Cardiac muscle cell (in vitro differentiated cells and primary cell): ENCODE measurements around the gene TMEM187. TPM values are rescaled to one million over a fixed set of nuclear protein-coding genes. Genes with fewer than 3 reads are reported as not detected.

Source experiments
- DNase-seq, 2 donors: peaks; one replicate each; pipeline versions ENCODE4 v3.0.0 to v3.0.0-alpha.2; 2010 to 2017; ENCODE audit warnings: low read depth in 1 of 2, low spot score in 1 of 2
- H3K27ac ChIP-seq: fragments of 200-600 bp; sonication (generic); 2 replicates; pipeline ENCODE4 v1.5.1; 2016
- H3K27me3 ChIP-seq: fragments of 200-600 bp; sonication (generic); 2 replicates; pipeline ENCODE4 v1.6.0; 2016; ENCODE audit warnings: control low read depth
- H3K36me3 ChIP-seq: fragments of 200-600 bp; sonication (generic); 2 replicates; pipeline ENCODE4 v1.5.1; 2016; ENCODE audit warnings: control low read depth
- H3K4me1 ChIP-seq: fragments of 200-600 bp; sonication (generic); 2 replicates; pipeline ENCODE4 v1.8.1; 2017; ENCODE audit warnings: low read depth, mild to moderate bottlenecking, mixed run types
- H3K4me3 ChIP-seq: fragments of 200-600 bp; sonication (generic); 2 replicates; pipeline ENCODE4 v1.5.1; 2016; ENCODE audit warnings: mild to moderate bottlenecking
- H3K9me3 ChIP-seq: fragments of 200-600 bp; sonication (generic); 2 replicates; pipeline ENCODE4 v1.5.1; 2017; ENCODE audit warnings: low read depth, mild to moderate bottlenecking, control low read depth
- polyA plus RNA-seq: library from polyadenylated mRNA; unstranded; fragments of >200 nt; fragmentation: Nextera tagmentation; extraction: Ambion mirVana; gene quantifications from 2 replicates; pipeline ENCODE4 v1.2.1, GENCODE V29; 2016
- total RNA-seq: library from RNA; depleted of rRNA; stranded (reverse); fragments of >200 nt; gene quantifications from 2 replicates; pipeline ENCODE4 v1.2.3, GENCODE V29; 2016
- TF ChIP-seq, protein P1 (sequence below): IDR thresholded peaks from 2 replicates; pipeline ENCODE4 v1.5.1; 2012; ENCODE audit warnings: low read depth, mild to moderate bottlenecking, low read length

TMEM187 gene
- total and polyA plus RNA-seq, 2 experiments from 2014 or later, result 12.9 TPM

DNA sequence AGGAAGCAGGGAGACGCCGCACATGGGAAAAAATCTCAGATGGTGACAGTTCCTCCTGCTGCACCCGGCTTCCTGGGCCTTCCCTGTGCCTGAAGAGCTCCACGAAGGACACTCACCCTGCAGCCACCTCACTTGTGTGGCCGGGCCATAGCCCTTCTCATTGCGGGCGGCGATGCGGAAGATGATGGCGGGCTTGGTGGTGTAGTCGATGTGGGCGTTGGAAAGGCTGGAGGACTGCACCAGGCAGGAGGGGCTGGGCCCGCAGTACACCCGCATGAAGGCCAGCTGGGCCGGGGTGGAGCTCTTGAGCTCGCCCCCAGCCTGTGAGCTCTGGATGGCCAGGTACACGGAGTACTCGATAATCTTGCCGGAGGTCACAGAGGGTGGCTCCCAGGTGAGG lies 22.4 kb upstream of the TMEM187 start:
- DNase-seq, result no peak
- H3K36me3 ChIP-seq, result peaks cover 3% of the 10 kb centered on the region
- H3K4me3 ChIP-seq, result no peak overlapping the region
- H3K27me3 ChIP-seq, result no peaks in the 10 kb centered on the region
- TF ChIP-seq, protein P1, sequence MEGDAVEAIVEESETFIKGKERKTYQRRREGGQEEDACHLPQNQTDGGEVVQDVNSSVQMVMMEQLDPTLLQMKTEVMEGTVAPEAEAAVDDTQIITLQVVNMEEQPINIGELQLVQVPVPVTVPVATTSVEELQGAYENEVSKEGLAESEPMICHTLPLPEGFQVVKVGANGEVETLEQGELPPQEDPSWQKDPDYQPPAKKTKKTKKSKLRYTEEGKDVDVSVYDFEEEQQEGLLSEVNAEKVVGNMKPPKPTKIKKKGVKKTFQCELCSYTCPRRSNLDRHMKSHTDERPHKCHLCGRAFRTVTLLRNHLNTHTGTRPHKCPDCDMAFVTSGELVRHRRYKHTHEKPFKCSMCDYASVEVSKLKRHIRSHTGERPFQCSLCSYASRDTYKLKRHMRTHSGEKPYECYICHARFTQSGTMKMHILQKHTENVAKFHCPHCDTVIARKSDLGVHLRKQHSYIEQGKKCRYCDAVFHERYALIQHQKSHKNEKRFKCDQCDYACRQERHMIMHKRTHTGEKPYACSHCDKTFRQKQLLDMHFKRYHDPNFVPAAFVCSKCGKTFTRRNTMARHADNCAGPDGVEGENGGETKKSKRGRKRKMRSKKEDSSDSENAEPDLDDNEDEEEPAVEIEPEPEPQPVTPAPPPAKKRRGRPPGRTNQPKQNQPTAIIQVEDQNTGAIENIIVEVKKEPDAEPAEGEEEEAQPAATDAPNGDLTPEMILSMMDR, result no peak
- no peak overlapping the region for H3K27ac ChIP-seq
- no peaks in the 10 kb centered on the region for H3K4me1 ChIP-seq
- no peaks in the 10 kb centered on the region for H3K9me3 ChIP-seq

GRCh38 chrX:153951683-153952372 lies 20.7 kb upstream of the TMEM187 start:
- no peak for DNase-seq
- Histone ChIP-seq H3K36me3 (peaks cover 3% of the 10 kb centered on the region), H3K27ac (no peak overlapping the region), H3K9me3 (no peaks in the 10 kb centered on the region), H3K4me1 (no peaks in the 10 kb centered on the region), H3K27me3 (no peaks in the 10 kb centered on the region), H3K4me3 (no peak overlapping the region)
- TF ChIP-seq, protein P1, result no peak

DNA sequence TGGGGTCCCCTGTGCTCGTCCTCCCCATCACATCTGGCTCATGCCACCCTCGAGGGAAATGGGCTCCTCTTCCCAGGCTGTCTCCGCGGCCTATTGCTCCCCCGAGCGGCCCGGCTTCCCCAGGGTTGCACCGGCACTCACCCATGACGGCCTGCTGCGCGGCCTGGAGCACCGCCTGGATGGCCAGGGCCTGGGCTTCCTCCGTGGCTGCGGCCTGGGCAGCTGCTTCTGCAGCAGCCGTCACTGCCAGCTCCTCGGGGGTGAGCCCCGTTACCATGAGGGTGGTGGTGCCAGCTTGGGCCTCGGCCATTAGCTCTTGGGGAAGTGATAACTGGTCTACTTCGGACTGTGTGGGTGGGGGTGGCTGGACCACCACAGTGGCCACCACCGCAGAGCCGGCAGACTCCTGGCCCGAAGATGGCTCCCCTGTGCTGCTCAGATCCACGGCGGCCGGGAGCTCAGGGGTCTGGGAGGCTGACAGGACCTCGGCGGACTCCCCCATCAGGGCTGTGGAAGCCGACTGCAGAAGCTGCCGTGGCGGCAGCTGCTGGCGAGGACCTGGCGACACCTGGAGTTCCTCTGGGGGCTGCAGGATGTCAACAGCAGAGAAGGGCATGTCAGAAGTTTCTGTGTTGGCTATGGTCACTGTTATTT lies 20.1 kb upstream of the TMEM187 start:
- Histone ChIP-seq H3K36me3 (peaks cover 3% of the 10 kb centered on the region), H3K4me3 (no peak overlapping the region), H3K4me1 (no peaks in the 10 kb centered on the region), H3K27me3 (no peaks in the 10 kb centered on the region), H3K9me3 (no peaks in the 10 kb centered on the region), H3K27ac (peak overlapping the region; percentile 78)
- TF ChIP-seq, protein P1, result no peak
- no peak for DNase-seq

- Histone ChIP-seq H3K27me3 (no peaks in the 10 kb centered on the region), H3K4me1 (no peaks in the 10 kb centered on the region), H3K4me3 (no peak overlapping the region), H3K36me3 (peaks cover 3% of the 10 kb centered on the region), H3K27ac (peak overlapping the region; percentile 78), H3K9me3 (no peaks in the 10 kb centered on the region)
- TF ChIP-seq, protein P1, result peak; percentile 81
- peak; percentile 65 to 69 for DNase-seq
Measured at GRCh38 chrX:153953342-153953830, 19.2 kb upstream of the TMEM187 start.

DNA sequence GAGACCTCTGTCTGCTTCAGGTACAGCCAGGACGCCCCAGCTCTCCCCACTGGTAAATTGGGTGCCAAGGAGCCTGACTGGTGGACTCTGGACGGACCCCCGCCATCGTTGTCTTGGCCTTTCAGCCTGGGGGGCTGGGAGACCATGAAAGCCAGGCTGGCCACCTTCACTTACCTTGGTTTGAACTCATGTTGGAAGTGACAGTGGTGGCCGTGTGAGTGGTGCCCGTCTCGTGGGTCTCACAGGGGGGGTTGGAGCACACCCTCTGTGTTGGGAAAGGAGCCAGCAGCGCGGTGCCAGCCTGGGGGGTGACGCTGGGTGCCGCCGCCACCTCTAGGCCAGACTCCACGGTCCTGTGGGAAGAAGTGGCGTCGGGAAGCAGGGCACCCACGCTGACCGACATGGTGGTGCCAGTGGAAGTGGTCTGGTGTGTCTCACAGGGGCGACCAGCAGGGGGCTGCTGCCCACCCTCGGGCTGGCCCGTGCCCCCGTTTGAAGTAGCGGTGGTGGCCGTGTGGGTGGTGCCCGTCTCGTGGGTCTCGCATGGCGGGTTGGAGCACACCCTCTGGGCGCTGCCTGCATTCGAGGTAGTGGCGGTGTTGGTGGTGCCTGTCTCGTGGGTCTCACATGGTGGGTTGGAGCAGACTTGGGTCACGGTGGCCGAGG lies 18.5 kb upstream of the TMEM187 start:
- Histone ChIP-seq H3K27me3 (no peaks in the 10 kb centered on the region), H3K9me3 (no peaks in the 10 kb centered on the region), H3K27ac (peak overlapping the region; percentile 71), H3K4me3 (no peak overlapping the region), H3K36me3 (peaks cover 3% of the 10 kb centered on the region), H3K4me1 (no peaks in the 10 kb centered on the region)
- no peak for DNase-seq
- TF ChIP-seq, protein P1, result no peak
